ENCODE data around the gene SYNE4. TPM values are rescaled to one million over a fixed set of nuclear protein-coding genes. Genes with fewer than 3 reads are reported as not detected.

SYNE4 gene
- total RNA-seq, 1 donor from 2014 or later, result 2.3 TPM

GRCh38 chr19:36003284-36003683 lies 5.3 kb downstream of the SYNE4 start:
- Mint-ChIP-seq H3K9me3 (no peaks in the 10 kb centered on the region), H3K27ac (no peak overlapping the region), H3K36me3 (peaks cover 2% of the 10 kb centered on the region), H3K27me3 (ENCODE audit: insufficient read depth, low read depth) (peaks cover 3% of the 10 kb centered on the region), H3K4me3 (no peak overlapping the region), H3K4me1 (no peaks in the 10 kb centered on the region)
- no peak overlapping the region for H2AFZ ChIP-seq (replicated peaks)
- no peaks in the 10 kb centered on the region for H4K20me1 ChIP-seq (ENCODE audit: low read depth)
- H3K27ac ChIP-seq, result no peak overlapping the region
- H3F3A ChIP-seq (ENCODE audit: low read depth), result no peaks in the 10 kb centered on the region
- no peaks in the 10 kb centered on the region for H3K79me2 ChIP-seq (ENCODE audit: low read depth)
- H3K9ac ChIP-seq, result no peak overlapping the region
- DNase-seq (ENCODE audit: low spot score), result no peak
- H3K36me3 ChIP-seq, result no peaks in the 10 kb centered on the region
- no peak overlapping the region for H3K4me2 ChIP-seq
- peaks cover 5% of the 10 kb centered on the region for H3K4me1 ChIP-seq
- H3K4me3 ChIP-seq, result no peak overlapping the region
- no peak for TF ChIP-seq EZH2 (IDR thresholded peaks at IDR 0.05)
- no peak for TF ChIP-seq CTCF (IDR thresholded peaks at IDR 0.05)
- TF ChIP-seq EZH2phosphoT487 (IDR thresholded peaks at IDR 0.05), result no peak
- H3K27me3 ChIP-seq, result no peaks in the 10 kb centered on the region
- H3K9me3 ChIP-seq (ENCODE audit: low read depth), result no peaks in the 10 kb centered on the region

GRCh38 chr19:36001605-36002004 lies 7.0 kb downstream of the SYNE4 start:
- Histone ChIP-seq H3F3A (ENCODE audit: low read depth) (no peaks in the 10 kb centered on the region), H3K4me1 (no peaks in the 10 kb centered on the region), H3K9ac (no peak overlapping the region), H3K4me2 (no peak overlapping the region), H3K27me3 (no peaks in the 10 kb centered on the region), H2AFZ (replicated peaks) (no peak overlapping the region), H3K36me3 (no peaks in the 10 kb centered on the region), H3K4me3 (no peak overlapping the region), H4K20me1 (ENCODE audit: low read depth) (peaks cover 3% of the 10 kb centered on the region), H3K27ac (no peak overlapping the region), H3K9me3 (ENCODE audit: low read depth) (no peaks in the 10 kb centered on the region), H3K79me2 (ENCODE audit: low read depth) (peaks cover 2% of the 10 kb centered on the region)
- DNase-seq (ENCODE audit: low spot score), result no peak
- no peaks in the 10 kb centered on the region for H3K27me3 Mint-ChIP-seq (ENCODE audit: insufficient read depth, low read depth)
- no peak overlapping the region for H3K27ac Mint-ChIP-seq
- peaks cover 8% of the 10 kb centered on the region for H3K4me1 Mint-ChIP-seq
- no peak overlapping the region for H3K4me3 Mint-ChIP-seq
- H3K9me3 Mint-ChIP-seq, result no peaks in the 10 kb centered on the region
- H3K36me3 Mint-ChIP-seq, result peaks cover 5% of the 10 kb centered on the region
- no peak for TF ChIP-seq EZH2phosphoT487 (IDR thresholded peaks at IDR 0.05)
- no peak for TF ChIP-seq CTCF (IDR thresholded peaks at IDR 0.05)
- TF ChIP-seq EZH2 (IDR thresholded peaks at IDR 0.05), result no peak

GRCh38 chr19:35996777-35997176 lies 11.8 kb downstream of the SYNE4 start:
- peaks cover under 1% of the 10 kb centered on the region for H3K27me3 Mint-ChIP-seq (ENCODE audit: insufficient read depth, low read depth)
- H3K4me3 ChIP-seq, result no peak overlapping the region
- H3K4me1 Mint-ChIP-seq, result peaks cover 28% of the 10 kb centered on the region
- peaks cover 5% of the 10 kb centered on the region for H3K36me3 Mint-ChIP-seq
- no peak overlapping the region for H3K27ac Mint-ChIP-seq
- H3K9ac ChIP-seq, result no peak overlapping the region
- H3K4me3 Mint-ChIP-seq, result peak overlapping the region; percentile 88
- H3K4me2 ChIP-seq, result peak overlapping the region; percentile 83
- peaks cover 13% of the 10 kb centered on the region for H3K79me2 ChIP-seq (ENCODE audit: low read depth)
- H3F3A ChIP-seq (ENCODE audit: low read depth), result peaks cover 14% of the 10 kb centered on the region
- no peaks in the 10 kb centered on the region for H3K36me3 ChIP-seq
- no peak overlapping the region for H2AFZ ChIP-seq (replicated peaks)
- no peak for TF ChIP-seq CTCF (IDR thresholded peaks at IDR 0.05)
- no peaks in the 10 kb centered on the region for H3K27me3 ChIP-seq
- peaks cover 12% of the 10 kb centered on the region for H4K20me1 ChIP-seq (ENCODE audit: low read depth)
- H3K27ac ChIP-seq, result no peak overlapping the region
- no peaks in the 10 kb centered on the region for H3K4me1 ChIP-seq
- no peaks in the 10 kb centered on the region for H3K9me3 Mint-ChIP-seq
- no peak for DNase-seq (ENCODE audit: low spot score)
- H3K9me3 ChIP-seq (ENCODE audit: low read depth), result no peaks in the 10 kb centered on the region
